ENCODE data around the gene GALNT9. TPM values are rescaled to one million over a fixed set of nuclear protein-coding genes. Genes with fewer than 3 reads are reported as not detected.
"Not testable (repeated sequence)": the region's sequence is repeated elsewhere in the genome, so short reads cannot be mapped to it uniquely, and the experiment has no call there.

The GALNT9 gene
- total RNA-seq, 1 experiment from 2014 or later = not detected

GRCh38 chr12:132253698-132254480 lies 75.5 kb downstream of the GALNT9 start:
- H3K27ac ChIP-seq (ENCODE audit: low read length) = no peak overlapping the region
- no peaks in the 10 kb centered on the region for H3K9me2 ChIP-seq (replicated peaks; ENCODE audit: insufficient read depth, low read length)
- no peak overlapping the region for H3K4me3 ChIP-seq (ENCODE audit: low read length)
- no peaks in the 10 kb centered on the region for H4K20me1 ChIP-seq (ENCODE audit: insufficient read depth, low read depth, low read length)
- no peak overlapping the region for H3K9ac ChIP-seq (ENCODE audit: low read length)
- H3K27me3 ChIP-seq (ENCODE audit: low read length) = no peaks in the 10 kb centered on the region
- H3K4me2 ChIP-seq (ENCODE audit: low read depth, low read length, poor library complexity, severe bottlenecking) = no peak overlapping the region
- no peaks in the 10 kb centered on the region for H3K4me1 ChIP-seq (ENCODE audit: low read length)
- DNase-seq = no peak
- H3K9me3 ChIP-seq (ENCODE audit: low read length) = no peaks in the 10 kb centered on the region
- H3K36me3 ChIP-seq (ENCODE audit: insufficient read depth, low read length) = no peaks in the 10 kb centered on the region
- no peaks in the 10 kb centered on the region for H3K79me2 ChIP-seq (ENCODE audit: low read length)
- no peak overlapping the region for H2AFZ ChIP-seq (ENCODE audit: low read length)

DNA sequence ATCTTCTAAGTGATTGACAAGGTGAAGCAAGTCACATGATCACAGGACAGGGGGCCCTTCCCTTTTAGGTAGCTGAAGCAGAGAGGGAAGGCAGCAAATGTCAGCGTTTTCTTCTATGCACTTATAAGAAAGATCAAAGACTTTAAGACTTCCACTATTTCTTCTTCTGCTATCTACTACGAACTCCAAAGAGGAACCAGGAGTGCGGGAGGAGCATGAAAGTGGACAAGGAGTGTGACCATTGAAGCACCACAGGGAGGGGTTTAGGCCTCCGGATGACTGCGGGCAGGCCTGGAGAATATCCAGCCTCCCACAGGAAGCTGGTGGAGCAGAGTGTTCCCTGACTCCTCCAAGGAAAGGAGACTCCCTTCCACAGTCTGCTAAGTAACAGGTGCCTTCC lies 76.4 kb downstream of the GALNT9 start:
- H3K36me3 ChIP-seq (ENCODE audit: insufficient read depth, low read length); H3K9ac ChIP-seq (ENCODE audit: low read length); H3K9me3 ChIP-seq (ENCODE audit: low read length); H2AFZ ChIP-seq (ENCODE audit: low read length); H3K9me2 ChIP-seq (replicated peaks; ENCODE audit: insufficient read depth, low read length); H3K79me2 ChIP-seq (ENCODE audit: low read length); H4K20me1 ChIP-seq (ENCODE audit: insufficient read depth, low read depth, low read length); DNase-seq; H3K4me3 ChIP-seq (ENCODE audit: low read length); H3K4me2 ChIP-seq (ENCODE audit: low read depth, low read length, poor library complexity, severe bottlenecking); H3K4me1 ChIP-seq (ENCODE audit: low read length); H3K27ac ChIP-seq (ENCODE audit: low read length); H3K27me3 ChIP-seq (ENCODE audit: low read length): not testable (repeated sequence)

GRCh38 chr12:132251741-132252490 lies 77.5 kb downstream of the GALNT9 start:
- H3K4me3 ChIP-seq (ENCODE audit: low read length) = no peak overlapping the region
- H4K20me1 ChIP-seq (ENCODE audit: insufficient read depth, low read depth, low read length) = no peaks in the 10 kb centered on the region
- H3K27me3 ChIP-seq (ENCODE audit: low read length) = no peaks in the 10 kb centered on the region
- no peaks in the 10 kb centered on the region for H3K9me3 ChIP-seq (ENCODE audit: low read length)
- no peaks in the 10 kb centered on the region for H3K4me1 ChIP-seq (ENCODE audit: low read length)
- H3K9ac ChIP-seq (ENCODE audit: low read length) = no peak overlapping the region
- H2AFZ ChIP-seq (ENCODE audit: low read length) = no peak overlapping the region
- no peak for DNase-seq
- no peaks in the 10 kb centered on the region for H3K79me2 ChIP-seq (ENCODE audit: low read length)
- H3K27ac ChIP-seq (ENCODE audit: low read length) = no peak overlapping the region
- H3K4me2 ChIP-seq (ENCODE audit: low read depth, low read length, poor library complexity, severe bottlenecking) = no peak overlapping the region
- no peaks in the 10 kb centered on the region for H3K9me2 ChIP-seq (replicated peaks; ENCODE audit: insufficient read depth, low read length)
- H3K36me3 ChIP-seq (ENCODE audit: insufficient read depth, low read length) = no peaks in the 10 kb centered on the region

DNA sequence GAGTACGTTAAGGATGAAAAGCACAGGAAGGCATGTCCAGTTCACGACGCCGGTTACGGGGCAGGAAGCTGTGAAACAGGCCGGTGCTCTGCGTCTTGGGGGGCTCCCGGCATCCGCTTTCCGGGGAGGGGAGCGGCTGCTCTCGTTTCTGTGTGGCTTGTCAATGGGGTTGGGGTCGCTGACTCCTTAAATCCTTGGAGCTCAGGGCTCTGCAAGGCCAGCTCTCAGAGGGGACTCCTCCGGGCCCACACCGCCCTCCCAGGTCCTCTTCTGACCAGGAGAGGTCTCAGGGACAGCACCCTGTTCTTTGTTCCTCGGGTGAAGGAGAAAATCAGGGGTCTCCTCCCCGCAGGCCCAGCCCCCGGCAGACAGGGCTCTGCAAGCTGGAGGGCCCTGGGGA lies 78.1 kb downstream of the GALNT9 start:
- H2AFZ ChIP-seq (ENCODE audit: low read length) = no peak overlapping the region
- H3K79me2 ChIP-seq (ENCODE audit: low read length) = no peaks in the 10 kb centered on the region
- H3K4me1 ChIP-seq (ENCODE audit: low read length) = no peaks in the 10 kb centered on the region
- no peak overlapping the region for H3K9ac ChIP-seq (ENCODE audit: low read length)
- no peaks in the 10 kb centered on the region for H3K9me3 ChIP-seq (ENCODE audit: low read length)
- H3K4me3 ChIP-seq (ENCODE audit: low read length) = no peak overlapping the region
- no peak for DNase-seq
- no peaks in the 10 kb centered on the region for H3K36me3 ChIP-seq (ENCODE audit: insufficient read depth, low read length)
- no peak overlapping the region for H3K27ac ChIP-seq (ENCODE audit: low read length)
- H4K20me1 ChIP-seq (ENCODE audit: insufficient read depth, low read depth, low read length) = no peaks in the 10 kb centered on the region
- no peaks in the 10 kb centered on the region for H3K9me2 ChIP-seq (replicated peaks; ENCODE audit: insufficient read depth, low read length)
- H3K4me2 ChIP-seq (ENCODE audit: low read depth, low read length, poor library complexity, severe bottlenecking) = no peak overlapping the region
- H3K27me3 ChIP-seq (ENCODE audit: low read length) = no peaks in the 10 kb centered on the region

- H4K20me1 ChIP-seq (ENCODE audit: insufficient read depth, low read depth, low read length) = no peaks in the 10 kb centered on the region
- no peak overlapping the region for H3K4me3 ChIP-seq (ENCODE audit: low read length)
- no peaks in the 10 kb centered on the region for H3K9me2 ChIP-seq (replicated peaks; ENCODE audit: insufficient read depth, low read length)
- no peaks in the 10 kb centered on the region for H3K79me2 ChIP-seq (ENCODE audit: low read length)
- no peak overlapping the region for H3K27ac ChIP-seq (ENCODE audit: low read length)
- H3K4me2 ChIP-seq (ENCODE audit: low read depth, low read length, poor library complexity, severe bottlenecking) = no peak overlapping the region
- H2AFZ ChIP-seq (ENCODE audit: low read length) = no peak overlapping the region
- H3K4me1 ChIP-seq (ENCODE audit: low read length) = no peaks in the 10 kb centered on the region
- DNase-seq = no peak
- H3K27me3 ChIP-seq (ENCODE audit: low read length) = no peaks in the 10 kb centered on the region
- no peak overlapping the region for H3K9ac ChIP-seq (ENCODE audit: low read length)
- H3K9me3 ChIP-seq (ENCODE audit: low read length) = no peaks in the 10 kb centered on the region
- no peaks in the 10 kb centered on the region for H3K36me3 ChIP-seq (ENCODE audit: insufficient read depth, low read length)
Measured at GRCh38 chr12:132250707-132251106, 78.7 kb downstream of the GALNT9 start.

DNA sequence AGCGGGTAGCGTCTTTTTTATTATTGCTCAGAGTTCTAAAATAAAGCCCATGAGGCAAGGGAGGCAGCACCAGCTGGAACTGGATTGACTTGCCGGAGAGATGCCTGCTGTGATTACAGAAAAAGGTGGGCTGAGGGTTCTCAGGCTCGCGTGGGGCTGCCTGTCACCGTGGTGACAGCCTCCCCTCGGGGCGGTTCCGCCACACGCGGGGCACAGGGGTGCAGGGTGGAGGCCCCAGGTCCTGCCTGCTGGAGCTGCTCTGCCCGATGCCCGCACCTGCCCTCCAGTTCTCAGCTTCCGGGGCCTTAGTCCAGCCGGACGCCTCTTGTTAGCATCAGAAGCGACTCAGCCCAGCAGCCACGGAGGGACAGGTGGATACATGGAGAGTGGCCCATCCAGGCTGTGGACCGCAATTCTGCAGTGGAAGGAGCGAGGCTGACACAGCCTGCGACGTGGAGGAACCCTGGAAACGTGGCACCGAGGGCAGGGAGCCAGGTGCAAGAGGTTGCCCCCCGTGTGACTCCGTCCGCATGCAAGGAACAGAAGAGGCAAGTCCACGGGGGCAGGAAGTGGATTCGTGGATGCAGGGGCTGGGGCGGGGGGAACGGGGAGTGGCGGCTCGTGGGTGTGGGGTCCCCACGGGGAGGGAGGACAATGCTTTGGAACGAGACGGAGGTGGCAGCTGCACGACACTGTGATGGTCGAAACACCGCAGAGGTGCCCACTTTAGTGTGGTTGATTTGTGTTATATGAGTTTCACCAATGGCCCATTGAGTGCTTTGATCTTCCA lies 79.5 kb downstream of the GALNT9 start:
- Histone ChIP-seq H3K4me1 (ENCODE audit: low read length) (no peaks in the 10 kb centered on the region), H3K27ac (ENCODE audit: low read length) (no peak overlapping the region), H3K27me3 (ENCODE audit: low read length) (no peaks in the 10 kb centered on the region), H3K9me3 (ENCODE audit: low read length) (no peaks in the 10 kb centered on the region), H3K9me2 (replicated peaks; ENCODE audit: insufficient read depth, low read length) (no peaks in the 10 kb centered on the region), H3K4me2 (ENCODE audit: low read depth, low read length, poor library complexity, severe bottlenecking) (no peak overlapping the region), H3K4me3 (ENCODE audit: low read length) (no peak overlapping the region), H3K79me2 (ENCODE audit: low read length) (no peaks in the 10 kb centered on the region), H2AFZ (ENCODE audit: low read length) (no peak overlapping the region), H3K9ac (ENCODE audit: low read length) (no peak overlapping the region), H4K20me1 (ENCODE audit: insufficient read depth, low read depth, low read length) (no peaks in the 10 kb centered on the region), H3K36me3 (ENCODE audit: insufficient read depth, low read length) (no peaks in the 10 kb centered on the region)
- no peak for DNase-seq

- no peak overlapping the region for H3K9ac ChIP-seq (ENCODE audit: low read length)
- H3K79me2 ChIP-seq (ENCODE audit: low read length) = no peaks in the 10 kb centered on the region
- H2AFZ ChIP-seq (ENCODE audit: low read length) = no peak overlapping the region
- no peaks in the 10 kb centered on the region for H3K9me2 ChIP-seq (replicated peaks; ENCODE audit: insufficient read depth, low read length)
- H3K9me3 ChIP-seq (ENCODE audit: low read length) = no peaks in the 10 kb centered on the region
- H3K27ac ChIP-seq (ENCODE audit: low read length) = no peak overlapping the region
- no peaks in the 10 kb centered on the region for H3K4me1 ChIP-seq (ENCODE audit: low read length)
- no peaks in the 10 kb centered on the region for H3K36me3 ChIP-seq (ENCODE audit: insufficient read depth, low read length)
- no peak overlapping the region for H3K4me2 ChIP-seq (ENCODE audit: low read depth, low read length, poor library complexity, severe bottlenecking)
- H3K27me3 ChIP-seq (ENCODE audit: low read length) = no peaks in the 10 kb centered on the region
- no peaks in the 10 kb centered on the region for H4K20me1 ChIP-seq (ENCODE audit: insufficient read depth, low read depth, low read length)
- no peak overlapping the region for H3K4me3 ChIP-seq (ENCODE audit: low read length)
- DNase-seq = no peak
Measured at GRCh38 chr12:132248453-132249167, 80.8 kb downstream of the GALNT9 start.
